ENCODE data around the gene ATP6V1B1. TPM values are rescaled to one million over a fixed set of nuclear protein-coding genes. Genes with fewer than 3 reads are reported as not detected.

The ATP6V1B1 gene
- total and polyA plus RNA-seq, 2 of the 13 experiments (the other 11 are each of a cell fraction or from before 2014, with no cell fraction given): 0.58 to 1.6 TPM

DNA sequence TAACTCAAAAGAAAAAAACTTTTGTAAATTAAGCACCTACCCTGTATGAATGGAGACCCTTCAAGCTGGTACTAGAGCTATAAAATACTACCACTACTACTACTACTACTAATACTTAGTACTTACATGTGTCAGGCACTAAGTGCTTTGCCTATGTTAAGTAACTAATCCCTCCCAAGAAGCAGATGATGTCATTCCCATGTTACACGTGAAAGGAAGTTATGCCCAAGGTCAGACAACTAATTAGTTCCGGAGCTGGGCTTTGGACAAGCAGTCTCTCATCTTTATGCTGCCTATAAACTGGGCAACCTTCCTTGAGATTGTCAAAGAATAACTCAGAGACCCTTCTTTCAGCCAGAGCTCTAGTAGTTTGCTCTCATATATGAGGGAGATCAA lies 13.9 kb upstream of the ATP6V1B1 start:
- ATAC-seq: no peak
- Histone ChIP-seq H3K4me2 (ENCODE audit: low read depth, low read length) (peak overlapping the region; percentile 15; the same call in 1 of the 2 replicates), H3K36me3 (replicated peaks in 1 of 2; ENCODE audit: control insufficient read depth in 1 of 2, insufficient read depth in 2 of 2, low read length in 2 of 2) (no peaks in the 10 kb centered on the region), H3K9ac (ENCODE audit: insufficient read depth, low read depth, low read length) (no peak overlapping the region), H3K9me3 (ENCODE audit: low read length) (no peaks in the 10 kb centered on the region), H3K27me3 (ENCODE audit: control insufficient read depth in 1 of 2, insufficient read depth in 2 of 2, low read length in 2 of 2) (no peaks in the 10 kb centered on the region), H3K79me2 (ENCODE audit: insufficient read depth, low read length) (no peaks in the 10 kb centered on the region), H3K27ac (ENCODE audit: extremely low read length, insufficient read depth, low read length) (no peak overlapping the region), H2AFZ (ENCODE audit: low read length) (no peak overlapping the region), H3K4me3 (replicated peaks in 1 of 3; ENCODE audit: insufficient read depth in 1 of 3, low read depth in 2 of 3, low read length in 3 of 3) (no peak overlapping the region), H3K4me1 (ENCODE audit: insufficient read depth, low read length) (peaks cover 22% of the 10 kb centered on the region), H4K20me1 (ENCODE audit: insufficient read depth, low read length) (no peaks in the 10 kb centered on the region)
- no TSS peak for BruUV-seq (replicated peaks)
- no peak for FAIRE-seq
- intact Hi-C loops (cut with micrococcal nuclease; ENCODE audit: unreplicated experiment): loop anchor here (2.0 kb wide), 2 partner anchors 25 to 133 kb away; no protein-coding TSS in a partner anchor
- POLR2A ChIA-PET: interaction anchor here (1.1 kb wide), 1 partner anchor 17 kb away, joined by 4 read pairs; no protein-coding TSS in a partner anchor
- in situ Hi-C loops (cut with HindIII; ENCODE audit: extremely low pct_ligation_motif_present, low pct_unique_long_range_greater_than_20kb): loop anchor here (5.0 kb wide), 1 partner anchor 50 kb away; no protein-coding TSS in a partner anchor
- DNase-seq (ENCODE audit: low spot score): peak; percentile 52
- 11% methylated on average over 2 of the region's 2 CpGs for WGBS (ENCODE audit: low lambda C conversion rate)
- CTCF ChIA-PET (ENCODE audit: low intra/inter-chr PET ratio, low total read pairs): interaction anchor here (0.8 to 7.1 kb wide), 3 partner anchors 25 to 51 kb away, joined by 3 to 124 read pairs (median 5); no protein-coding TSS in a partner anchor
- TF ChIP-seq, protein P1, sequence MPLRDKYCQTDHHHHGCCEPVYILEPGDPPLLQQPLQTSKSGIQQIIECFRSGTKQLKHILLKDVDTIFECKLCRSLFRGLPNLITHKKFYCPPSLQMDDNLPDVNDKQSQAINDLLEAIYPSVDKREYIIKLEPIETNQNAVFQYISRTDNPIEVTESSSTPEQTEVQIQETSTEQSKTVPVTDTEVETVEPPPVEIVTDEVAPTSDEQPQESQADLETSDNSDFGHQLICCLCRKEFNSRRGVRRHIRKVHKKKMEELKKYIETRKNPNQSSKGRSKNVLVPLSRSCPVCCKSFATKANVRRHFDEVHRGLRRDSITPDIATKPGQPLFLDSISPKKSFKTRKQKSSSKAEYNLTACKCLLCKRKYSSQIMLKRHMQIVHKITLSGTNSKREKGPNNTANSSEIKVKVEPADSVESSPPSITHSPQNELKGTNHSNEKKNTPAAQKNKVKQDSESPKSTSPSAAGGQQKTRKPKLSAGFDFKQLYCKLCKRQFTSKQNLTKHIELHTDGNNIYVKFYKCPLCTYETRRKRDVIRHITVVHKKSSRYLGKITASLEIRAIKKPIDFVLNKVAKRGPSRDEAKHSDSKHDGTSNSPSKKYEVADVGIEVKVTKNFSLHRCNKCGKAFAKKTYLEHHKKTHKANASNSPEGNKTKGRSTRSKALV (CRISPR knock-in tag; IDR thresholded peaks at IDR 0.05): no peak
- TF ChIP-seq ZNF776 (CRISPR knock-in tag; IDR thresholded peaks at IDR 0.05): no peak
- TF ChIP-seq, protein P2, sequence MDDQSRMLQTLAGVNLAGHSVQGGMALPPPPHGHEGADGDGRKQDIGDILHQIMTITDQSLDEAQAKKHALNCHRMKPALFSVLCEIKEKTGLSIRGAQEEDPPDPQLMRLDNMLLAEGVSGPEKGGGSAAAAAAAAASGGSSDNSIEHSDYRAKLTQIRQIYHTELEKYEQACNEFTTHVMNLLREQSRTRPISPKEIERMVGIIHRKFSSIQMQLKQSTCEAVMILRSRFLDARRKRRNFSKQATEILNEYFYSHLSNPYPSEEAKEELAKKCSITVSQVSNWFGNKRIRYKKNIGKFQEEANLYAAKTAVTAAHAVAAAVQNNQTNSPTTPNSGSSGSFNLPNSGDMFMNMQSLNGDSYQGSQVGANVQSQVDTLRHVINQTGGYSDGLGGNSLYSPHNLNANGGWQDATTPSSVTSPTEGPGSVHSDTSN (CRISPR knock-in tag; IDR thresholded peaks at IDR 0.05; ENCODE audit: borderline replicate concordance): no peak
- TF ChIP-seq ETV5 (CRISPR knock-in tag; IDR thresholded peaks at IDR 0.05; ENCODE audit: borderline replicate concordance): peak; percentile 68; the same call in 1 of the 2 replicates
- TF ChIP-seq, protein P3, sequence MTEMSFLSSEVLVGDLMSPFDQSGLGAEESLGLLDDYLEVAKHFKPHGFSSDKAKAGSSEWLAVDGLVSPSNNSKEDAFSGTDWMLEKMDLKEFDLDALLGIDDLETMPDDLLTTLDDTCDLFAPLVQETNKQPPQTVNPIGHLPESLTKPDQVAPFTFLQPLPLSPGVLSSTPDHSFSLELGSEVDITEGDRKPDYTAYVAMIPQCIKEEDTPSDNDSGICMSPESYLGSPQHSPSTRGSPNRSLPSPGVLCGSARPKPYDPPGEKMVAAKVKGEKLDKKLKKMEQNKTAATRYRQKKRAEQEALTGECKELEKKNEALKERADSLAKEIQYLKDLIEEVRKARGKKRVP (CRISPR knock-in tag; IDR thresholded peaks at IDR 0.05): 0 out of 4 replicates have a peak, but pooled peaks of 1 of the 2 experiments have one; percentile 12
- no peak for TF ChIP-seq ZNF615 (CRISPR knock-in tag; IDR thresholded peaks at IDR 0.05; ENCODE audit: borderline replicate concordance)
- TF ChIP-seq KDM2A (CRISPR knock-in tag; IDR thresholded peaks at IDR 0.05; ENCODE audit: borderline replicate concordance, low read depth): no peak
- TF ChIP-seq RARG (CRISPR knock-in tag; IDR thresholded peaks at IDR 0.05; ENCODE audit: low read depth): no peak
- no peak for TF ChIP-seq ZNF839 (CRISPR knock-in tag; IDR thresholded peaks at IDR 0.05; ENCODE audit: borderline replicate concordance)
- TF ChIP-seq NR2C2 (CRISPR knock-in tag; IDR thresholded peaks at IDR 0.05; ENCODE audit: borderline replicate concordance): peak; percentile 66
- TF ChIP-seq, protein P4, sequence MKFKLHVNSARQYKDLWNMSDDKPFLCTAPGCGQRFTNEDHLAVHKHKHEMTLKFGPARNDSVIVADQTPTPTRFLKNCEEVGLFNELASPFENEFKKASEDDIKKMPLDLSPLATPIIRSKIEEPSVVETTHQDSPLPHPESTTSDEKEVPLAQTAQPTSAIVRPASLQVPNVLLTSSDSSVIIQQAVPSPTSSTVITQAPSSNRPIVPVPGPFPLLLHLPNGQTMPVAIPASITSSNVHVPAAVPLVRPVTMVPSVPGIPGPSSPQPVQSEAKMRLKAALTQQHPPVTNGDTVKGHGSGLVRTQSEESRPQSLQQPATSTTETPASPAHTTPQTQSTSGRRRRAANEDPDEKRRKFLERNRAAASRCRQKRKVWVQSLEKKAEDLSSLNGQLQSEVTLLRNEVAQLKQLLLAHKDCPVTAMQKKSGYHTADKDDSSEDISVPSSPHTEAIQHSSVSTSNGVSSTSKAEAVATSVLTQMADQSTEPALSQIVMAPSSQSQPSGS (CRISPR knock-in tag; IDR thresholded peaks at IDR 0.05): peak; percentile 48; the same call in 1 of the 2 replicates
- 0 out of 2 replicates have a peak, but pooled peaks have one; percentile 42 for TF ChIP-seq ZBTB21 (CRISPR knock-in tag; IDR thresholded peaks at IDR 0.05)
- no peak for TF ChIP-seq GABPA (IDR thresholded peaks at IDR 0.05; ENCODE audit: low read depth, low read length)
- peak; percentile 61 for TF ChIP-seq GABPA (CRISPR knock-in tag; IDR thresholded peaks at IDR 0.05; ENCODE audit: low read depth)
- TF ChIP-seq CC2D1A (CRISPR knock-in tag; IDR thresholded peaks at IDR 0.05): no peak
- no peak for TF ChIP-seq NR2F6 (IDR thresholded peaks at IDR 0.05)
- no peak for TF ChIP-seq NR2F6 (CRISPR knock-in tag; IDR thresholded peaks at IDR 0.05)
- TF ChIP-seq BORCS8-MEF2B (CRISPR knock-in tag; IDR thresholded peaks at IDR 0.05): no peak
- peak; percentile 85 for TF ChIP-seq ATF7 (IDR thresholded peaks at IDR 0.05)
- TF ChIP-seq ATF7 (CRISPR knock-in tag; IDR thresholded peaks at IDR 0.05): no peak
- TF ChIP-seq PLRG1 (conservative IDR thresholded peaks at IDR 0.05): no peak

Measured in HepG2 (cell line).